CD4-positive, alpha-beta T cell treated with Interleukin-4 for 1 hour (primary cell): Measurements from ENCODE around the gene MEST.
"Not testable (repeated sequence)": the region's sequence is repeated elsewhere in the genome, so short reads cannot be mapped to it uniquely, and the experiment has no call there.

Source experiments
- DNase-seq, 2 donors: peaks; one replicate each; pipeline ENCODE4 v3.0.0-alpha.2; 2020 to 2022

Gene MEST, protein sequence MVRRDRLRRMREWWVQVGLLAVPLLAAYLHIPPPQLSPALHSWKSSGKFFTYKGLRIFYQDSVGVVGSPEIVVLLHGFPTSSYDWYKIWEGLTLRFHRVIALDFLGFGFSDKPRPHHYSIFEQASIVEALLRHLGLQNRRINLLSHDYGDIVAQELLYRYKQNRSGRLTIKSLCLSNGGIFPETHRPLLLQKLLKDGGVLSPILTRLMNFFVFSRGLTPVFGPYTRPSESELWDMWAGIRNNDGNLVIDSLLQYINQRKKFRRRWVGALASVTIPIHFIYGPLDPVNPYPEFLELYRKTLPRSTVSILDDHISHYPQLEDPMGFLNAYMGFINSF

DNA sequence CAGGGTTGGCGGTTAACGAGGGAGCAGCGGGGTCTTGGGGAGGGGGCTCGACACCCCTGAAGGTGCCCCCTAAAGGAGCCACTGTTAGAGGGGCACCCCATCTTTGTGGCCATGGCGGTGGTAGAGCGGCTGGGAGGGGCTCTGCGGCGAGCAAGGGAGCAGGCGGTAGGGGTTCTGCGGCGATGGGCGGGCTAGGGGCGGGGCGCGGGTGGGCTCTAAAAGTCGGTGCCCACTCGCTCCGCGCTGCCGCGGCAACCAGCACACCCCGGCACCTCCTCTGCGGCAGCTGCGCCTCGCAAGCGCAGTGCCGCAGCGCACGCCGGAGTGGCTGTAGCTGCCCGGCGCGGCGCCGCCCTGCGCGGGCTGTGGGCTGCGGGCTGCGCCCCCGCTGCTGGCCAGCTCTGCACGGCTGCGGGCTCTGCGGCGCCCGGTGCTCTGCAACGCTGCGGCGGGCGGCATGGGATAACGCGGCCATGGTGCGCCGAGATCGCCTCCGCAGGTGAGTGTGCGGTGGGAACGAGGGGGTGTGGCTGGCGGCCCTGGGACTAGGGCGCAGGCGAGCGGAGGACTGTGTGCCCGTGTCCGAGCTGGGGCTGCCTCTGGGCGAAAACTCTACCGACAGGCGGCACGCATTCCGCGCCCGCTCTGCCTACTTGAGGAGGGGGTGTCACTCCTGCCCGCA lies at the start of gene MEST:
MEST (plus strand) TSS at position 245 of the 682 bp plus-strand sequence; CDS start at position 474, 229 bp downstream.
- DNase-seq = no peak

DNA sequence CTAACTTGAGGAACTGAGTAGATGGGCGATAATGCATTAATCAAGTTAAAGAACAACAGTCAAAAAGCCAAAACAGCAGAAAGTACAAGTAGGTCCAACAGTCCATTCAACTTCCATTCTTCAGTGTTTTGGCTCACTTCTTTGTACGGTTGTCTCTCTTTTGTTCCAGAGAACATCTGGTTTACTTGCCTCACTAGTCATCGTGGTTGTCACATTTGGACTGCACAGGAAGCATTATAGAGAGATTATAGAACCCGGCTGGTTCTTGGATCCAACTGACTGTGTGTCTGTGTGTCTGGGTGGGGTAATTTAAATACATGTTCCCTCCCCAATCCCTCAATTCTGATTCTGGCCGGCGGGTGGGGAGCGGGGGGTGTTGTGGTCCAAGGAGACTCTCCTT lies 49.3 kb upstream of the MEST start:
- DNase-seq = no peak

DNA sequence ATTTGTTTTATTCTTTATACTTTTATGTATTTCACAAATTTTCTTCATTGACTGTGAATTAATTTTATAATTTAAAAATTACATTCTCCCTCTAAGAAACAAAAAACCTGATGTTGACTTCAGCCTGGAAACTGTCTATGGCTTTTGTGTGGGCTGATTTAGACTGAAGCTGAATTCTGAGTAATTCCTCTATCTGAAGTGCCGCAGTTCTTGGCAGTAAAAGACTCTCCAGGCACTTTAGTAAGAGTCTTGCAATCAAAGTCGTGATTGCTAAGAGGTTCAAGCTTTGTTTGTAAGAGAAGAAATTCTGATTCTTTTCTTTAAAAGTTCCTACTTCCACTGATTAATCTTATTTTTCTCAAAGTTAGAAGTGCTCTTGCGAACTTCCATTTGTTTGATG lies 47.7 kb upstream of the MEST start:
- no peak for DNase-seq

DNA sequence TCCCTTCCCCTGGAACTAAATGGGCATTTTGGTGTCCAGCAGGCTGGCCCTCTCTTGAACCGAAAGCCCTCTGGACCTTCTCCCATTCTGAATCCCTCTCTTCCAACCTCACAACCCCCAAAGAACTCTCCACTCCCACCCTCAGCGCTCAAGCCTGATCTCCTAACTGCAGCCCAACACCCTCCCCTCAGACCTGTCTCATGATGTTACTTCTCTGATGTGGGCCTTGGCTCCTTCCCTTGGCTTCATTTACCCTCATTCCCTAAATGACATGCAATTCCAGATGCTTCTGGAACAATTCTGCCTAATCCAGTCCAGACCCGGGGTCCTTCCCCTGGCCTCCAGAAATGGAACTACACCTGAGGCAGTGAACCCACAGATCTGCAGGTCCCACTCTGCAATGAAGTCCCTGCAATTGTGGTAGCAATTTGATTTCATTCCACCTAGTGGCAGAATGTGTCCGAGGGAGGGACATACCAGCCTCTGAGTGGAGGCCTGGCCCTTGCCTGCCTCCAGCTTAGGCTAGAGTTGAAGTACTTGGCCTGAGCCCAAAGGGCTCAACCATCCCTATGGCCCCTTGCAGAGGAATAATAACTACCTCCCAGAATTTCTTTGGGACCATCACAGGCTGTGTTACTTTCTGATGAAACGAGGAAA lies 47.0 kb upstream of the MEST start:
- no peak for DNase-seq

DNA sequence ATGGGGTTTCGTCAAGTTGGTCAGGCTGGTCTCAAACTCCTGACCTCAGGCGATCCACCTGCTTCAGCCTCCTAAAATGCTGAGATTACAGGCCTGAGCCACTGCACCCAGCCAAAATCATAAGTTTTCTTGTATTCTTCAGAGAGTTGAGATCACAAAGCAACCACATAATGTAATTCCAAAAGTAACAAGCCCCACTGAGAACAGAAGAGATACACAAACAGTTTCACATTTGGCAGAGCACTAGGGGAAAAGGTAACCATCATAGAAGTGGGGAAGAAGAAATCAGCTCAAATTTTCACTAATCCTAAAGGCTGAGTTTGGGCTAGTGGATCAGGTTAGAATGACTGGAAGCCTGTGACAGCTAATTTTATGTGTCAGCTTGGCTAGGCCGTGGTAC lies 45.6 kb upstream of the MEST start:
- DNase-seq = no peak

DNA sequence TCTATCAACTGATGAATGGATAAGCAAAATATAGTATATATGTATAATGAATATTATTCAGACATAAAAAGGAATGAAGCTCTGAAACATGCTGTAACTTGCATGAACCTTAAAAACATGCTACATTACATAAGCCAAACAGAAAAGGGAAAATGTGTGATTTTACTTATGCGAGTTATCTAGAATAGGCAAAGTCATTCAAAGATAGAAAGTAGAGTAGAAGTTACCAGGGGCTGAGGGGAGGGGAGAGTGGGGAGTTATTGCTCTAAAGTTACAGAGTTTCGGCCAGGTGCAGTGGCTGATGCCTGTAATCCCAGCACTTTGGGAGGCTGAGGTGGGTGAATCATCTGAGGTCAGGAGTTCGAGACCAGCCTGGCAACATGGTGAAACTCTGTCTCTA lies 40.5 kb upstream of the MEST start:
- DNase-seq = not testable (repeated sequence)

DNA sequence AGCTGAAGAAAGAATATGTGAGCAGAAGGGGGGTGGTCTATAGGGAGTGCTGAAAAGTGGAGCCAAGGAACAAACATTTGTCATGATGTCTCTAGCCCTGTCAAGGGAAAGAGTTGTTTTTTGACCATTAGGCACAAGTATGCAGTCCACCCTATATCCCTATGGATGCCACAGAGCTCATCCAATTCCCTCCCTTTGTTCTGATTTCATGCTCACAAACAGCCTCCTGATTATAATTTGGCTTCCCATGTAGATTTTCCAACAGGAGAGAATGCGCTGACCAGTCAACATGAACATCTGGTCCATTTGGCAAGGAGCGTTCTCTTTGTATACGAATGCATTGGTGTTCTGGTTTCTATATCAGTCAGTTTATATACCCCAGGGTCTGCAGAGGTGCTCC lies 38.9 kb upstream of the MEST start:
- no peak for DNase-seq

DNA sequence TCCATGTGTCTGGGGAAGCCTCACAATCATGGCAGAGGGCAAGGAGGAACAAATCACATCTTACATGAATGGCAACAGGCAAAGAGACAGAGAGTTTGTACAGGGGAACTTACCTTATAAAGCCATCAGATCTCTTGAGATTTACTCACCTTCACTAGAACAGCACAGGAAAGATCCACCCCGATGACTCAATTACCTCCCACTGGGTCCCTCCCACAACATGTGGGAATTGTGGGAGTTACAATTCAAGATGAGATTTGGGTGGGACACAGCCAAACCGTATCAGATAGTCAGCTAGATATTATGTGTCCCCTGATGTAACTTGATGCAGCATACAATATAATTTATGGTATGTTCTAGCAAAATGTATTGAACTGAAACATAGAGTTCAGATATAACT lies 36.9 kb upstream of the MEST start:
- DNase-seq = no peak

DNA sequence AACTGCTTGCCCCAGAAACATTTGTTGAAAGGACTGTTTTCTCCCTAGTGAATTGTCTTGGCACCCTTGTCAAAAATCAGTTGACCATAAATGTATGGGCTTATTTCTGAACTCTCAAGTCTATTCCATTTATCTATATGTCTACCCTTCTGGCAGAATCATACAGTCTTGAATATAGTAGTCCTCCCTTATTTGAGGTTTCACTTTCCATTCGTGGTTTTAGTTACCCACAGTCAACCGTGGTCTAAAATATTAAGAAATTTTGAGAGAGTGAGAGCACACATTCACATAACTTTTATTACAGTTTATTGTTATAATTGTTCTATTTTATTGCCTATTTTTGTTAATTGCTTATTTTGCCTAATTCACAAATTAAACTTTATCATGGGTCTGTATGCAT lies 33.6 kb upstream of the MEST start:
- DNase-seq = peak in 1 of 2 donors; percentile 30

DNA sequence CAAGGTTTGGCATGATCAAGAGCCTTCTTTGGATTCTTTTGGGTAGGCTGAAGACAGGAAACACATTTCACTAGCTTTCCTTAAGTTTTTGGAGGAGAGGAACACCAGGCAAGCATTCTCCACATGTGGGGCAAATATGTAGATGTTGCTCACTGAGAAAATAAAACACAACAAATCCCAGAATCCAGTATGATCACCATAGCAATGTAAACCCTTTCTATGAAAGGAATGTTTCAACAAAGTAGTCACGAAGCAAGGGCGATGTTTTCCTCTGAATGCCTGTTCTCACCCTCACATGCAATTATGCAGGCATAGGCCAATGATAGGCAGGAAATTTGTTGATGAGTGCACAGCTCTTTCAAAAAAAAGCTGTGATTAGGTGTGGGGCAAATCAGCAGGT lies 30.6 kb upstream of the MEST start:
- no peak for DNase-seq

DNA sequence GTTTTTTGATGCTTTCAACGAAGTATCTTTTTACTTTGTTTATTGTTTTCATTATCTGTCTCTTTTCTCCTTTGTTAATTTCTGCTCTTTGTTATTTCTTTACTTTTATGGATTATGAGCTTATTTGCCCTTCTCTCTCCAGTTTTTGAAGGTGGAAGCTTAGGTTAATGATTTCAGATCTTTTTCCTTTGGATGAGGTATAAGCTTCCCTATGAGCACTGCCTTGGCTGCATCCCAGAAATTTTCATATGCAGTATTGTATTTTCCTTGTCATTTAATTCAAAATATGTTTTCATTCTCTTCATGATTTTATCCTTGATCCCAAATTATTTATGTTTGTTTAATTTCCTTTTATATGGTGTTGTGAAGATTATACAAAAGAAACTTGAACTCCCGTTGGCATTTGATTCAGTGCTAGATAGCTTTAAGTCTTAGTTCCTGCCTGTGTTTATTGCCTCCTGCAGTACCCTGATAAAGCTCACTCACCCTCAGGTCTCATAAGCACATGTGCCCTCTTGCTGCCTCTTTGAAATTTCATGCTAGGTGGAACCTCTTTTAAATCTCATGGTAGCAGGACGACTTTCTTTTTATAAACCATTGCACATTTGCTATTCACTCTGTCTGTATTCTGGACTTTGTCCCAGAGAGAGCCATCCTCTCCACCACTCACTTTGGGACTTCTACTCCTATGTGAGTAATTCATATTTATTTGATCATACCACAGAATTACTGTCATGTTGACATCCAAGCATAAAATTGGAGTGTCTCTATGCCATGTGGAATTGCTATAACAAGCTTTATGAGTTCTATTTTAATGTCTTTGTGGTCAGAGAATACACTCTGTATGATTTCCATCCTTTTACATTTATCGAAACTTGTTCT lies 28.1 kb upstream of the MEST start:
- DNase-seq = no peak

DNA sequence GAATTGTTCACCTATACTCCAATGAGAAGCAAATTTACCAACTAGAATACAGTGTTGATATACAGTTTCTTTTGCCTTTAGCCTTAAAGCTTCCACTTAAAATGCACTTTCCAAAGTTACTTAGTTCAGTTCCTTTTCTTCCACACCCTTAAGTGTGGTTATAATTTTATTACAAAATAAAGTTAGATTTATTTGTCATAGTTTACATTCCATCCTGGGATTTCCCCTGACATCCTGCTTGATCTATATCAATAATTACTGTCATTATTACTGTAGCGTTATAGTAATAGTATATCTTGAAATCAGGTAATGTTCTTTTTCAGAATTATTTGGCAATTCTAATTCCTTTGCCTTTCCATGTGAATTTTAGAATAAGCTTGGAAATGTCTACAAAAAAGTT lies 23.3 kb upstream of the MEST start:
- no peak for DNase-seq

DNA sequence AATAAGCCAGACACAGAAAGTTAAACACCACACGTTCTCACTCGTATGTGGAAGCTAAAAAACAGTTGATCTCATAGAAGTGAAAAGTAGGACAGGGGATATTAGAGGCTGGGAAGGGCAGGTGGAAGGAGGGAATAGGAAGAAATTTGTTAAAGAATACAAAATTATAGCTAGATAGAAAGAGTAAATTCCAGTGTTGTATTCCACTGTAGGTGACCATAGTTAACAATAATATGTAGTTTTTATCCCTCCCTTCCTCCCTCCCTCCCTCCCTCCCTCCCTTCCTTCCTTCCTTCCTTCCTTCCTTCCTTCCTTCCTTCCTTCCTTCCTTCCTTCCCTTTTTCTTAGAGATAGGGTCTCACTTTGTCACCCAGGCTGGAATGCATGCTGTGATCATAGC lies 19.9 kb upstream of the MEST start:
- DNase-seq = no peak

DNA sequence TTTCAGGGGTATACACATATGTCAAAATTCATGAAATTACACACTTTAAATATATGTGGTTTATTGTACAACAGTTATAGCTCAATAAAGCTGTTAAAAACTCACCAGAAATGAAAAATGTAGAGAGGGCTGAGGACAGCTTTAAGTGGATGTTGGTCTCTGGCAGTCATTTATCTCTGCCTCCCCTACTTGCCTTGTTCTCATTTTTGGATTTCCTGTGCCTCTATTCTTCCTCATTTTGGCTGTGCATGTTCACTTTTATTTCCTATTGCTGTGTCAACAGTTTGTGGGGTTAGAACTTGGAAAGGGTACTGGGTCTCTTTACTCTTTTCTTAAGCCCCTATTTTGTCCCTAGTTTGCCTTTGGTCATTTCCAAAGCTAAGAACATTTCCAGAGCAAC lies 18.6 kb upstream of the MEST start:
- no peak for DNase-seq

DNA sequence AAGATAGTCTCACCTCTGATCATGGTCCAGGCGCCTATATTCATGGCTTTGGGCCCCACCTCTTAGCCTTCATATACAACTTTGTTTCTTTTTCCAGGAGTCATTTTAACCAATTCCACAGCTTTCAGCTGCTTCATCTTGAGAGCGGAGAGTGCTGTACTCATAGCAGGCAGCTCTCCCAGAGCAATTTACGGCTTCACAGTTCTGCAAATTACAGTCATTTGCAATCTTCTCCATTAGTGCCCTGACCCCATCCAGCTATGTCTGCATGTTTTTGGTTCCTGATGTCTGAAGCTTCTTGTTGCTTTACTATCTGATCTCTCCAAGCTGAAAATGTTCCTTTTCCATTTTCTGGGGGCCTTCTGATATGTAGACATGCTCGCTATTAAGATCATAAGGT lies 18.0 kb upstream of the MEST start:
- no peak for DNase-seq

DNA sequence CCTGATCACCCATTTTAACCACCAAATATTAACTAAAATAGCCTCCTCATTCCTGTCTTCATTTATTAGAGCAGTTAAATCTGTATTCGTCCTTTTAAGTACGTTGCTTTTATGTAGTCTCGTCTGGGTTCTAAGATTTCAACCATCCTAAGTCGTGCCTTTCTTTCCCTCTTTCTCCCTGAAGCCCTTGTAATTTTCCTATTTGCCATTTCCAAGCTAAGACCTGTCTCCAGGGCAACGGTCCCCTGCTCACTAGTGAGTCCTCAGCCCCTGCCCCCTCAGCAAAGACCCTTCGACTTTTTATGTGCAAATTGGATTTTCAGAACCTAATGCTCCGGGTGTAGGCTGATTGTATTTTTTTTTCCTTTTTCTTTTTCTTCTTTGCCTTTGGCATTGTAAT lies 16.1 kb upstream of the MEST start:
- DNase-seq = no peak

DNA sequence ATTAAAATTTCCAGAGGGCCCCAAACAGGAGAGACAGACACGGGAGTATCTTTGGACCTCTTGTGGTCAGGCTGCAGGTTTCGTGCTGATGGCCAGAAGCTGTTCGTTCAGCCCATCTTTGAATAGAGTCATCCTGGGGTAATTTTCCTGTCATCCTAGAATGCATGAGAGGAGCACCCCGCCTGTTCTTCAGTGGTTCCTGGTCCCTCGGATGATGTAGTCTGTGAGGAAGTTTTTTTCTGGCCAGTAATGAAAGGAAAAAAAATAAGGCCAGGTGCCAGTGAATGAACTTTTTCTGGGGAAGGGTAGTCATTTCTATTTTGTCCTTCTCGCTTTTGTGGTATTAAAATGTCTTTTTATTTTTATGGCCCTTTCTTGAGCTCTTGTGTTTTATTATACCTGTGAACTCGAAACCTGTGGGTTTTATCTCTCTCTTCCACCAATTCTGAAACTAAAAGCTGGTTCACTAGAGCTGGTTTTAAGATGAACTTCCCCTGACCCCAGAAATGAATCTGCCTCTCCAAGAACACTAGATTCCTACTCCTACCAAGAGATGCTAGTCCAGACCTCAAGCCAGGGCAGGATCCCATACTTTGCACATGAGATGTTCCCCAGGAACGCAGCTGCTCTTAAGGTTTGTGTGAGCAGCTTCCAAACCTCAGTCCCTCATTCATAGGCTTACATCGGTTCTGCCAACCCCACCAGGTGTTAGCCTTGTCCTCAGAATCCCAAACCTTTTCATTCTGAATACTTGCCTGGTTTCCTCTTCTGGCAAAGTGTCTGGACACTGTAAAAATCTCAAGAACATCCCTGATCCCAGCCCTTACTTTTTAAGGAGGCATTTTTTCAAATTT lies 15.4 kb upstream of the MEST start:
- DNase-seq = no peak

DNA sequence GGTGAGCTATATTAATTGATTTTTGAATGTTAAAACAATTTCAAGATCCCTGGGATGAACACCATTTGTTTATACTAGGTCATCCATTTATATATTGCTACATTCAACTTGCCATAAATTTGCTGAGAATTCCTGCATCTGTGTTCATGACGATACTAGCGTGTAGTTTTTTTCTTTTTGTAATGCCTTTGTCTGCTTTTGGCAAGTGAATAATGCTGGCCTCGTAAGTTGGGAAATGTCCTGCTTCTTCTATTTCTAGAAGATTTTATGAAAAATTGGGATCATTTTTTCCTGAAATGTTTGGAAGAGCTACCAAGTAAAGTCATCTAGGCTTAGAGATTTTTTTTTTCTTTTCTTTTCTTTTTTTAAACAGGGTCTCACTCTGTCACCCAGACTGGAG lies 12.9 kb upstream of the MEST start:
- no peak for DNase-seq

DNA sequence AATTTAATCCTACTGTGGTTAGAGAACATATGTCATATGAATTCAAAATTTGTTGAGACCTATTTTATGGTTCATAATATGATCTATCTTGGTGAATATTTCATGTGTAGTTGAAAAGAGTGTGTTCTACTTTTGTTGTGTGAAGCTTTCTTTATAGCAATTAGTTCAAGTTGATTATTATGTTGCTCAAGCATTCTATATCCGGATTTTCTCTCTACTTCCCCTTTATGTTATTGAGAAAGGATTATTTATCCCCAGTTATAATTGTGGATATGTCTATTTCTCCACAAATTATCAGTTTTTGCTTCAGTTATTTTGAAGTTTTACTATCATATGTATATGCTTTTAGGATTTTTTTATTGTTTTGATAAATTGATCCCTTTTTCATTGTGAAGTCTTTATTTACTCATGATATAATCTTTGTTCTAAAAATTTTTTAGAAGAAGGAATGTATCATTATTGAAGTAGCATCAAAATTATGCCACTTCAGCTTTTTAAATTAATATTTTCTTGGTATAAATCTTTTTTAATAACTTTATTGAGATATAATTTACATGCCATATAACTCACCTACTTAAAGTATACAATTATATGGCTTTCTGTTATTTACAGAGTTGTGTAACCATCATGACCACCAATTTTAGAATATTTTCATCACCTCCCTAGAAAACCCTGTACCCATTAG lies 12.0 kb upstream of the MEST start:
- DNase-seq = no peak

DNA sequence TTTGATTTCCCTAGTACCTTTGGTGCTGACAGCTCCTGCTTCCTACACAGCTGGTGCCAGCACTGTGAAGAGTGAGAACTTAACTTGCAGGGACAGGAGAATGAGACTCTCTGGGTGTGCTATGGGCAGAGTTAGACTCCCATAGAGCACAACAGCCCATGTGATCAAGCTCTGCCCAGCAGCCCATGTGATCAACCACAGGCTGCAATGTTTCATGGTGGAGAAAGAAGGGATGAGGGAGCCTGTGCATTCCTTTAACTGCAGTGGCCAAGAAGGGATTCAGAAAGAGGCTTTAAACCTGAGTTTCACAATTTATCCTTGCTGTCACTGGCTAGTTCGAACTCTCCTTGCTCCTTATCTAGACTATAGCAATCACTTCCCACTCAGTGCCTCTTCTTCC lies 10.0 kb upstream of the MEST start:
- DNase-seq = no peak

DNA sequence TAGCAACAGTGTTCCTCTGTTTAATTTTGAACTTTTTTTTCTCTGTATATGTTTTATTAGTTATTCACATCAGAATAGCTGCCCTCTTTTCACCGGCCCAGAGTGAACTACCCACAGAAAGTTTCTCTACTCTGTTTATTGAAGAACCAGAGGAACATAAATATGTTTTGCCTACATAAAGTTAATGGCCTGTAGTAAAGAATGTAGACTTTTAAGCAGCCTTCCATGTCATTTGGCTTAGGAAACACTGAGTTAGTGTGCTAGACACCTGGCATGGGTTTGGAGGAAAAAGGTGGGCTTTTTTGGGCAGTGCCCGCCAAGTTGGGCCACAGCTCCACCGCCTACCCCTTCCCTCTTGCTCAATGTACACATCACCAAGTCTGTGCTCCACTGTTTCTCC lies 8.9 kb upstream of the MEST start:
- no peak for DNase-seq

DNA sequence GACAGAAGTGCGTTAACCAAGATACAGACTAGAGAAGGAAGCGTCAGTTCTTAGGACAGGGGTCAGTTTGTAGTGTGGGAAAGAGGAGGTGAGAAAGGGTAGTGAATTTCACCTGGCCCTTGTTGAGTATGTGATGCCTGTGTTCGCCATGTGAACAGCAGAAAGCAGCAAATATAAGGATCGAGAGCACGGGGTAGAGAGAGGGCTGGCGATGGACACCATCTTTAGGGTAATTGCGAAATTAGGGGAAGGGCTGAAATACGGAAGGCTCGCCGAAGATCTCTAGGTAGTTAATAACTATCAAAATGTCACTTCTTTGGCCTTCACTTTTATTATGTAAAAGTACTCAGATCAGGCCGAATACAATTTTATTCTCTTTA lies 6.2 kb upstream of the MEST start:
- DNase-seq = no peak
